Colonic mucosa (tissue), 4 donors: ENCODE results near the gene WDR48. TPM values are rescaled to one million over a fixed set of nuclear protein-coding genes. Genes with fewer than 3 reads are reported as not detected.

Experiments used
- DNase-seq: peaks from one replicate; pipeline ENCODE4 v3.0.0-alpha.2; 2020
- H3K27ac ChIP-seq: fragments of 200-600 bp; one replicate; pipeline ENCODE4 v1.8.0; 2021
- H3K27me3 ChIP-seq: fragments of 200-600 bp; one replicate; pipeline ENCODE4 v1.8.0; 2021
- H3K36me3 ChIP-seq: fragments of 200-600 bp; one replicate; pipeline ENCODE4 v1.8.0; 2021
- H3K4me1 ChIP-seq: fragments of 200-600 bp; one replicate; pipeline ENCODE4 v1.8.0; 2021; ENCODE audit warnings: mild to moderate bottlenecking
- H3K4me3 ChIP-seq: fragments of 200-600 bp; one replicate; pipeline ENCODE4 v1.8.0; 2021
- H3K9ac ChIP-seq, 2 donors: one replicate each; pipeline ENCODE4 v1.7.0; 2013; ENCODE audit warnings: control low read depth in 2 of 2, low read depth in 2 of 2, low read length in 2 of 2
- H3K9me3 ChIP-seq: fragments of 200-600 bp; one replicate; pipeline ENCODE4 v1.8.0; 2021
- CTCF ChIP-seq: fragments of 200-600 bp; IDR thresholded peaks from one replicate; pipeline ENCODE4 v1.8.0; 2022; ENCODE audit warnings: antibody characterized with exemption, mild to moderate bottlenecking
- intact Hi-C: fragments of 100-400 bp; cut with DNase I; formaldehyde crosslinking; loops from one replicate; pipeline ENCODE4 v1.14.1; 2022
- total RNA-seq, 2 donors: library from RNA; stranded (reverse); fragmentation: NEBNext Ultra II Directional in 1 of 2; extraction: Animal tissue kit (Norgen Biotek cat#: 25700) in 1 of 2; gene quantifications; one replicate each; pipeline ENCODE4 v1.2.1, GENCODE V29; 2021
- donor health status: healthy.
- donor health status: DM: no; HTN: no; CAD: no.
- donor health status: DM: no; HTN: no; CAD: no.

WDR48 gene
- total RNA-seq, 2 donors from 2014 or later, result 26.1 to 51.2 TPM

- no peak for TF ChIP-seq CTCF
- intact Hi-C loops, result no loop called here
- H3K27me3 ChIP-seq, result no peaks in the 10 kb centered on the region
- H3K9me3 ChIP-seq, result no peaks in the 10 kb centered on the region
- no peak overlapping the region for H3K9ac ChIP-seq
- H3K36me3 ChIP-seq, result peaks cover 17% of the 10 kb centered on the region
- no peaks in the 10 kb centered on the region for H3K4me1 ChIP-seq
- DNase-seq, result no peak
- H3K4me3 ChIP-seq, result no peak overlapping the region
- H3K27ac ChIP-seq, result no peak overlapping the region
Observed at GRCh38 chr3:39097716-39098472, 46.1 kb downstream of the WDR48 start.

- Histone ChIP-seq H3K27me3 (no peaks in the 10 kb centered on the region), H3K4me3 (no peak overlapping the region), H3K4me1 (no peaks in the 10 kb centered on the region), H3K9me3 (no peaks in the 10 kb centered on the region), H3K36me3 (peaks cover 17% of the 10 kb centered on the region), H3K9ac (no peak overlapping the region), H3K27ac (no peak overlapping the region)
- DNase-seq, result no peak
- no peak for TF ChIP-seq CTCF
- intact Hi-C loops, result no loop called here
Observed at GRCh38 chr3:39098473-39099000, 46.7 kb downstream of the WDR48 start.

- H3K27me3 ChIP-seq, result no peaks in the 10 kb centered on the region
- no peak for TF ChIP-seq CTCF
- no peak overlapping the region for H3K4me3 ChIP-seq
- intact Hi-C loops, result no loop called here
- H3K36me3 ChIP-seq, result peaks cover 17% of the 10 kb centered on the region
- no peak overlapping the region for H3K9ac ChIP-seq
- no peak overlapping the region for H3K27ac ChIP-seq
- no peak for DNase-seq
- H3K9me3 ChIP-seq, result no peaks in the 10 kb centered on the region
- no peaks in the 10 kb centered on the region for H3K4me1 ChIP-seq
Observed at GRCh38 chr3:39099242-39099641, 47.4 kb downstream of the WDR48 start.

- no peak overlapping the region for H3K4me3 ChIP-seq
- no peak overlapping the region for H3K27ac ChIP-seq
- H3K4me1 ChIP-seq, result no peaks in the 10 kb centered on the region
- H3K9ac ChIP-seq, result no peak overlapping the region
- no peak for DNase-seq
- intact Hi-C loops, result loop anchor here (5.0 kb wide), 1 partner anchor 192 kb away; no protein-coding TSS in a partner anchor
- TF ChIP-seq CTCF, result no peak
- peaks cover 13% of the 10 kb centered on the region for H3K36me3 ChIP-seq
- no peaks in the 10 kb centered on the region for H3K9me3 ChIP-seq
- H3K27me3 ChIP-seq, result no peaks in the 10 kb centered on the region
Observed at GRCh38 chr3:39099738-39100499, 48.1 kb downstream of the WDR48 start.

- Histone ChIP-seq H3K27me3 (no peaks in the 10 kb centered on the region), H3K27ac (no peak overlapping the region), H3K4me1 (no peaks in the 10 kb centered on the region), H3K9ac (no peak overlapping the region), H3K9me3 (no peaks in the 10 kb centered on the region), H3K36me3 (peaks cover 7% of the 10 kb centered on the region), H3K4me3 (no peak overlapping the region)
- intact Hi-C loops, result loop anchor here (5.0 kb wide), 1 partner anchor 192 kb away; no protein-coding TSS in a partner anchor
- TF ChIP-seq CTCF, result no peak
- DNase-seq, result no peak
Observed at GRCh38 chr3:39100500-39100886, 48.7 kb downstream of the WDR48 start.
